MV-4-11 (cell line): ENCODE measurements around the gene FBLN1.

Experiments used
- DNase-seq: peaks from one replicate; lab custom pipeline; 2025; lab: John Stamatoyannopoulos, UW

FBLN1 gene

GRCh38 chr22:45571089-45571488 lies 68.4 kb downstream of the FBLN1 start:
- no peak for DNase-seq

- DNase-seq: no peak
These were observed 69.8 kb downstream of the FBLN1 start for GRCh38 chr22:45572444-45572843.

GRCh38 chr22:45574069-45574703 lies 71.5 kb downstream of the FBLN1 start:
- DNase-seq: no peak

- DNase-seq: no peak
These were observed 72.5 kb downstream of the FBLN1 start for GRCh38 chr22:45575173-45575572.

- DNase-seq: peak; percentile 65
These were observed 73.1 kb downstream of the FBLN1 start for GRCh38 chr22:45575607-45576272.

GRCh38 chr22:45576273-45576625 lies 73.6 kb downstream of the FBLN1 start:
- no peak for DNase-seq

- DNase-seq: no peak
These were observed 74.2 kb downstream of the FBLN1 start for GRCh38 chr22:45576730-45577464.

- DNase-seq: peak; percentile 82
These were observed 75.3 kb downstream of the FBLN1 start for GRCh38 chr22:45577746-45578523.

- no peak for DNase-seq
These were observed 76.0 kb downstream of the FBLN1 start for GRCh38 chr22:45578524-45579147.

- no peak for DNase-seq
These were observed 76.6 kb downstream of the FBLN1 start for GRCh38 chr22:45579306-45579705.

GRCh38 chr22:45579806-45580725 lies 77.4 kb downstream of the FBLN1 start:
- no peak for DNase-seq

GRCh38 chr22:45580726-45581381 lies 78.2 kb downstream of the FBLN1 start:
- peak; percentile 92 for DNase-seq

- DNase-seq: no peak
These were observed 78.9 kb downstream of the FBLN1 start for GRCh38 chr22:45581549-45582080.

GRCh38 chr22:45582236-45582954 lies 79.7 kb downstream of the FBLN1 start:
- DNase-seq: no peak

- DNase-seq: peak; percentile 36
These were observed 80.3 kb downstream of the FBLN1 start for GRCh38 chr22:45582955-45583320.

- no peak for DNase-seq
These were observed 80.8 kb downstream of the FBLN1 start for GRCh38 chr22:45583504-45583903.

GRCh38 chr22:45584121-45584570 lies 81.5 kb downstream of the FBLN1 start:
- peak; percentile 95 for DNase-seq

GRCh38 chr22:45584621-45585436 lies 82.1 kb downstream of the FBLN1 start:
- peak; percentile 66 for DNase-seq

GRCh38 chr22:45585437-45585755 lies 82.7 kb downstream of the FBLN1 start:
- DNase-seq: no peak
